Astrocyte (in vitro differentiated cells and primary cell): ENCODE data around the gene KLHL28. TPM values are rescaled to one million over a fixed set of nuclear protein-coding genes. Genes with fewer than 3 reads are reported as not detected.

Source experiments
- DNase-seq: peaks from one replicate; pipeline ENCODE4 v3.0.0-alpha.2; 2010; ENCODE audit warnings: low read depth
- FAIRE-seq: peaks from 2 replicates; lab custom pipeline; 2011; peaks lifted over from hg19 to GRCh38; lab: Jason Lieb, UNC
- H2AFZ ChIP-seq: 2 replicates; pipeline ENCODE4 v1.6.0; 2012; ENCODE audit warnings: low read depth, low read length, inconsistent platforms
- H3K27ac ChIP-seq: 2 replicates; pipeline ENCODE4 v1.5.1; 2011; ENCODE audit warnings: low read depth, low read length, inconsistent platforms
- H3K27me3 ChIP-seq: 2 replicates; pipeline ENCODE4 v1.6.0; 2011; ENCODE audit warnings: low read length, inconsistent platforms; ENCODE audit not compliant: insufficient read depth
- H3K36me3 ChIP-seq: 2 replicates; pipeline ENCODE4 v1.5.1; 2011; ENCODE audit warnings: low read length, inconsistent platforms; ENCODE audit not compliant: insufficient read depth
- H3K4me1 ChIP-seq: 2 replicates; pipeline ENCODE4 v1.5.1; 2011; ENCODE audit warnings: low read length, inconsistent platforms; ENCODE audit not compliant: insufficient read depth
- H3K4me2 ChIP-seq: 2 replicates; pipeline ENCODE4 v1.6.0; 2012; ENCODE audit warnings: low read length, inconsistent platforms
- H3K4me3 ChIP-seq: 2 replicates; pipeline ENCODE4 v1.5.1; 2011; ENCODE audit warnings: low read depth, mild to moderate bottlenecking, low read length, inconsistent platforms; ENCODE audit not compliant: insufficient read depth
- H3K79me2 ChIP-seq: 2 replicates; pipeline ENCODE4 v1.6.0; 2012; ENCODE audit warnings: mild to moderate bottlenecking, low read length, inconsistent platforms; ENCODE audit not compliant: insufficient read depth
- H3K9ac ChIP-seq: 2 replicates; pipeline ENCODE4 v1.6.0; 2012; ENCODE audit warnings: mild to moderate bottlenecking, low read length, inconsistent platforms
- H3K9me3 ChIP-seq: 2 replicates; pipeline ENCODE4 v1.5.1; 2012; ENCODE audit warnings: low read depth, mild to moderate bottlenecking, low read length, inconsistent platforms; ENCODE audit not compliant: insufficient read depth
- H4K20me1 ChIP-seq: 2 replicates; pipeline ENCODE4 v1.6.0; 2012; ENCODE audit warnings: low read length, inconsistent platforms; ENCODE audit not compliant: insufficient read depth
- H3K27ac Mint-ChIP-seq: one replicate; pipeline ENCODE4 v1.8.0; 2021; ENCODE audit warnings: mild to moderate bottlenecking, mixed read lengths; ENCODE audit not compliant: unreplicated experiment
- H3K27me3 Mint-ChIP-seq: one replicate; pipeline ENCODE4 v1.8.0; 2021; ENCODE audit warnings: low read depth, mixed read lengths; ENCODE audit not compliant: unreplicated experiment
- H3K36me3 Mint-ChIP-seq: one replicate; pipeline ENCODE4 v1.8.0; 2021; ENCODE audit warnings: low read depth, mixed read lengths; ENCODE audit not compliant: unreplicated experiment
- H3K4me1 Mint-ChIP-seq: one replicate; pipeline ENCODE4 v1.8.0; 2021; ENCODE audit warnings: low read depth, mixed read lengths; ENCODE audit not compliant: unreplicated experiment
- H3K4me3 Mint-ChIP-seq: one replicate; pipeline ENCODE4 v1.8.0; 2021; ENCODE audit warnings: mild to moderate bottlenecking, moderate library complexity, mixed read lengths; ENCODE audit not compliant: unreplicated experiment
- H3K9me3 Mint-ChIP-seq: one replicate; pipeline ENCODE4 v1.8.0; 2021; ENCODE audit warnings: mild to moderate bottlenecking, mixed read lengths; ENCODE audit not compliant: unreplicated experiment
- CTCF ChIP-seq: IDR thresholded peaks from 2 replicates; pipeline ENCODE4 v1.5.1; 2011; ENCODE audit warnings: low read depth, mild to moderate bottlenecking, inconsistent platforms, low read length, moderate library complexity; ENCODE audit not compliant: insufficient read depth
- EZH2 ChIP-seq: IDR thresholded peaks from 2 replicates; pipeline ENCODE4 v1.6.1; 2012; ENCODE audit warnings: mild to moderate bottlenecking, low read length, inconsistent platforms; ENCODE audit not compliant: insufficient read depth
- total RNA-seq: library from RNA; stranded (reverse); gene quantifications from 2 replicates; pipeline ENCODE4 v1.2.1, GENCODE V29; 2021

Gene KLHL28
- total RNA-seq, 1 donor from 2014 or later = 21.2 TPM

- Histone ChIP-seq H3K27me3 (no peaks in the 10 kb centered on the region), H2AFZ (no peak overlapping the region), H3K79me2 (no peaks in the 10 kb centered on the region), H3K4me1 (no peaks in the 10 kb centered on the region), H3K27ac (no peak overlapping the region), H3K36me3 (no peaks in the 10 kb centered on the region), H3K4me2 (no peak overlapping the region), H4K20me1 (no peaks in the 10 kb centered on the region), H3K4me3 (no peak overlapping the region), H3K9ac (no peak overlapping the region), H3K9me3 (no peaks in the 10 kb centered on the region)
- H3K4me3 Mint-ChIP-seq = no peak overlapping the region
- H3K9me3 Mint-ChIP-seq = peaks cover 16% of the 10 kb centered on the region
- H3K27ac Mint-ChIP-seq = no peak overlapping the region
- no peak for TF ChIP-seq CTCF
- no peak for TF ChIP-seq EZH2
- no peaks in the 10 kb centered on the region for H3K27me3 Mint-ChIP-seq
- FAIRE-seq (no peak), DNase-seq (no peak)
- H3K4me1 Mint-ChIP-seq = peaks cover 10% of the 10 kb centered on the region
- H3K36me3 Mint-ChIP-seq = no peaks in the 10 kb centered on the region
Observed at GRCh38 chr14:44886860-44887595, 74.7 kb downstream of the KLHL28 start.

- no peak for DNase-seq
- Mint-ChIP-seq H3K4me3 (no peak overlapping the region), H3K27me3 (no peaks in the 10 kb centered on the region), H3K36me3 (no peaks in the 10 kb centered on the region), H3K9me3 (peaks cover 14% of the 10 kb centered on the region), H3K27ac (no peak overlapping the region), H3K4me1 (no peaks in the 10 kb centered on the region)
- Histone ChIP-seq H3K9me3 (no peaks in the 10 kb centered on the region), H4K20me1 (no peaks in the 10 kb centered on the region), H3K4me2 (no peak overlapping the region), H3K79me2 (no peaks in the 10 kb centered on the region), H3K9ac (no peak overlapping the region), H3K4me1 (no peaks in the 10 kb centered on the region), H2AFZ (no peak overlapping the region), H3K4me3 (no peak overlapping the region), H3K36me3 (no peaks in the 10 kb centered on the region), H3K27ac (no peak overlapping the region), H3K27me3 (no peaks in the 10 kb centered on the region)
- no peak for TF ChIP-seq CTCF
- no peak for TF ChIP-seq EZH2
- FAIRE-seq = no peak
Observed at GRCh38 chr14:44880791-44881190, 81.0 kb downstream of the KLHL28 start.

Other genes with a start within 250 kb of the KLHL28 start
- 14.7 and 15.2 TPM in 2 replicates for gene TOGARAM1, start 243 bp upstream of the KLHL28 start, total RNA-seq
- 42.6 and 43.3 TPM in 2 replicates for gene PRPF39, start 122.2 kb upstream of the KLHL28 start, total RNA-seq
- gene FKBP3, start 172.5 kb upstream of the KLHL28 start, total RNA-seq = 66.1 and 77.0 TPM in 2 replicates
- gene FANCM, start 174.0 kb upstream of the KLHL28 start, total RNA-seq = 4.2 and 5.4 TPM in 2 replicates